HS-5 (cell line): ENCODE data around the gene KAZN.

Experiments
- DNase-seq: peaks from one replicate; pipeline ENCODE4 v3.0.0-alpha.2; 2012; ENCODE audit warnings: low read depth

The KAZN gene

GRCh38 chr1:14915356-14916054 is 317.0 kb downstream of the KAZN start:
- DNase-seq, result no peak

DNA sequence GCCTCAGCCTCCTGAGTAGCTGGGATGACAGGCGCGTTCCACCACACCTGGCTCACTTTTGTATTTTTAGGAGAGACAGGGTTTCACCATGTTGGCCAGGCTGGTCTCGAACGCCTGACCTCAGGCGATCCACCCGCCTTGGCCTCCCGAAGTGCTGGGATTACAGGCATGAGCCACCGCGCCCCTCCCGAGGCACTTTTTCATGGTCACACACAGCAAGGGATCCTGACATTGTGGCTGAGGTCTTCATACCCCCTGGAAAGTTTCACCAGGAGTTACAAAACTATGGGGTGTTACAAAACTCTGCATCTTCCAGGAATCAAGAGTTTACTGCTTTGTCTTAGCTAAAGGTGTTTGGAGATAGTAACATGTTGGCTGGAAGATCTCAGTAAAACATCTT is 320.8 kb downstream of the KAZN start:
- DNase-seq, result no peak

GRCh38 chr1:14919751-14920150 is 321.3 kb downstream of the KAZN start:
- no peak for DNase-seq

GRCh38 chr1:14921057-14921456 is 322.6 kb downstream of the KAZN start:
- no peak for DNase-seq

DNA sequence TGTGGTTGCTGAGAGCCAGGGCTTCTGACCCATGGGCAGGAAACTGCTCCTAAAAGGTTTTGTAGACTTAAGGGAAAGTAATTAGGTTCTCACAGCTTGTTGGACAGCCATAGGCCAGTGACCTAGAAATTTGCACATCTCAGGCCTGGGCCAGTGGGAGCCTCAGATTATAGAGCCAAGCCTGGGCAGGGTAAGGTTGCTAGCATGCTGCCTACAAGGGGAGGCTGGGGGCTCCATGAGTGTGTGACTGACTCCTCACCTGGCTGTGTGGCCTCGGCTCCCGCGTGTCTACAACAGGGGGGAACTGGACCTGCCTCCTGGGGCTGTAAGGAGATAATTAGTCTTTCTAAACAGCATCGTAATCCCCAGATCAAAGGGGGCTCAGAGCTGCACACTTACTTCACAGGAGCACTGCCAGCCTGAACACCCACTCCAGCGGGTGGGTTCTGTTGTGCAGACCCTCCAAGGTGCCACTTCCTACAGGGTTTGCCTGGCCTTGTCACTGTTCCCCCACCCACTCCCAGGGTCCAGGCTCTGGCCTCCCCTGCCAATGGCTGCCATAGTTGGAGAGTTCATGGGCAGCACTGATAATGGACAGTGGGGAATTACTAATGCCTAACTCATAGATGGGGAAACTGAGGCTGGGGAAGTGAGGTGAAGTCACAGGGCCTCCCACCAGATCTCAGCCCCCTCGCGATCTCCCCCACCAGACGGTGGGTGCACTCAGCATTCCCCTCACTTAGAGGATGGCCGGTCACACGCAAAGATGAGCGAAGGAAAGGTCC is 324.6 kb downstream of the KAZN start:
- no peak for DNase-seq

GRCh38 chr1:14923727-14924452 is 325.4 kb downstream of the KAZN start:
- DNase-seq, result no peak

GRCh38 chr1:14924455-14925331 is 326.2 kb downstream of the KAZN start:
- no peak for DNase-seq

GRCh38 chr1:14925336-14926136 is 327.1 kb downstream of the KAZN start:
- no peak for DNase-seq

GRCh38 chr1:14926229-14926628 is 327.7 kb downstream of the KAZN start:
- no peak for DNase-seq

DNA sequence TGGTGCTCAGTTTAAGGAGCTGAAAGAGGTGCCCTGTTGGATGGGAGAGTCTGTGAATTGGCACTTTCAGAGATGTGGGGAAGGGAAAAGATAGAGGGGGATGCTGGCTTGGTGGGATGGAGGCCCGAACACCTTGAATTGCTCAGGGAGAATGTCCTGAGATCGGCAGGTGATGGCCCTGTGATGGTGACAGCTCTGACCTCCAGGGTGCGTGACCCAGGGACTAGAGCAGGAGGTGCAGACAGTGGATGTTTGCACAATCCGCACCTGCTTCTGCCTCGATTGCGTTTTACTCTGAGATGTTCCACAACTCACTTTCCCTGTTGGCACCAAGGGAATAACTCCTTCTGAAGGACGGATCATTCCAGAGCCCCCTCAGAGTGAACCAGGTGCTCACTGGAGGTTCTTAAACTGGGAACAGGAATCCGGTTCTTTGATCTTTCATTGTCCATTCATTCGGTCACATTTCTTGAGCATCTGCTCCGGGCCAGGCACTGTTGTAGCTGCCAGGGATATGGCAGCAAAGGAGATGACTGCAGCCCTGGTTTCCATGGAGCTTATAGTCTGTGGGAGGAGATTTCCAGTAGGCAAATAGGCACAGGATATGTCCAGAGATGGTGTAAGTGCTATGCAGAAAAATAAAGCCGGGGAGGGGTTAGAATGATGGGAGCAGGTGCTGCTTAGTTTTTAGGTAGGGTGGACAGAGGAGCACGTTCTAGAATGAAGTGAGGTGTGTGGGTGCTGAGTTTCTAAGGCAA is 328.5 kb downstream of the KAZN start:
- DNase-seq, result no peak

GRCh38 chr1:14928412-14928811 is 329.9 kb downstream of the KAZN start:
- DNase-seq, result no peak

DNA sequence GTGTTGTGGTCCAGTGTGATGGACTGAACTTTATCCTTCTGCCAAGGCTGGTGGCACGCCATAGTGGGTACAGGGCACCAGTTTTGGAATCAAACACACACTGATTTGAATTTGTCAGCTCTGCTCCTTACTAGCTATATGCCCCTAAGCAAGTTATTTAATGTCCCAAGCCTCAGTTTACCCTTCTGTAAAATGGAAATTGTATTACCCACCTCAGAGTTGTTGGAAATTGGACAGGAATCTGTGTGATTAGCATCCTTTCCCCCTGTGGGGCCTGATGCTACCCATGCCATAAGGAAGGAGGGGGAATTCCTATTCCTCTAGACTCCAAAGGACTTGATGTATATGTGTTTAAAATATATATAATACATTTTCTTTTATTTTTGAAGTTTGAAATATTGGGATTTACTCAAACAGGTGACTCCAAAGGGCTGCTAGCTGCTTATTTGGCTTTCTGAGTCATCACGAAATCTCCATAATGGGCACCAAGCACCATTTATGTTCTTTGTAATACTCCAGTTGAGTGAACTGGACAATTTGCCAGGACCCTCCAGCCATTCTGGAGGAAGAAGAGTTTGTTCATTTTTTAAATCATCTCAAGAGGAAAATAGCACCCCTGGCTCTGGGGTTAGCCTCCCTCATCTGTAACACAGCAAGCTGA is 330.5 kb downstream of the KAZN start:
- DNase-seq, result no peak

DNA sequence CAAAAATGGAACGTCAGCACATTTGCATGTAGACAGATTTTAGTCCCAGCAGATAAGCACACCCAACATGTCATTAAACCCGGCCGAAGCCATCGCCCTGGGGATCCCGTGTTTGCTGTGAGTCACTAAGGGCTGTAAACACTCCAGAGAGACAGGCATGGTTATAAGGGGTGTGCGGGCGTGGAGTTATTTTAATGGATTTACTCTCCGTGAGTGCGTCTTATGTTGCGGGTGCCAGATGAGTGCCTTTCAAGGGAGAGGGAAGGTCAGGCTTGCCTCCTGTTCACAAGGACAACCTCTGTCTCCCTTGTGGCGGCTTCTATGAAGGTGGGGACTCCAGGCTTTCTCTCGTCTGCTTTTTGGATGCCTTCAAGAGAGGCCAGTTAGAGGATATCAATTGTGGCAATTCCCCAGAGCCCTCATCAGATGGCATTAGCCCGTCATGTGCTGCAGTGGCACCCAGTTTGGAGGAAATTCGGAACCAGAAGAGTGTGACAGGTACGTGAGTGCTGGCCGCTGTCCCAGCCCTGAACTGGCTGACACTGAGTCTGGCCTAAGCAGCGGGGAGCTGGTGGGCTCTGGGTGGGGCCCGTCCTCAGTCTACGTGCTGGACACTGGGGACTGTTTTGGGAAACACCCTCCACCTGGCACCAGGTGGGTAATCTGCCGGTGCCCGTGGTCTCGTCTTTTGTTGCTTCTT is 331.2 kb downstream of the KAZN start:
- DNase-seq, result no peak

GRCh38 chr1:14930247-14930965 is 331.9 kb downstream of the KAZN start:
- no peak for DNase-seq

DNA sequence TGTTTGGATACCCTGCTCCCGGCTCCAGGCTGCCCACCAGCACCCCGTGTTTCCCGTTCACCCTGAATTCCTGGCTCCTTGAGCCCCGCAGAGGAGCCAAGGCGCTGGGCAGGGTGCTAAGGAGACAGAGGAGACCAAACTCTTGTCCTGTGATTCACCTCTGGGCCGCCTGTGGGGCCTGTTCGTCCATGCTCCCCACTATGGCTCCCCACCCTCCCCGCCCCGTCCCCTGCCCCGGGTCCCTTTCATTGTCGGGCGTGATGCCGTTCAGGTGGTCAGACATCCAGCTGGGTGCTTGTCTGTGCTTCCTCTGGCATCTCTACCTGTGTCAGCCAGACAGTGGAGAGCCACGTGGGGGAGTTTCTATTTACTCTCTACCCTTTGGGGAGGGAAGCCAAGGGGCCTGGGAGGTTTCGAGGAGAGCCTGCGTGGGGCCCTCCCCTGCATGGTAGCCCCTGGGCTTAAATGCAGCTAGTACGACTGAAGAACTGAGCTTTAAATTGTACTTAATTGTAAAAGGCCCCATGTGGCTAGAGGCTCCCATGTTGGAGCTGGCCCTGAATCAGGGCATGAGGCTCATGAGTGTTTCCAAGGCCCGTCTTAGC is 333.7 kb downstream of the KAZN start:
- DNase-seq, result no peak

- no peak for DNase-seq
Observed at GRCh38 chr1:14934867-14935266, 336.4 kb downstream of the KAZN start.

- no peak for DNase-seq
Observed at GRCh38 chr1:14936815-14937214, 338.3 kb downstream of the KAZN start.

GRCh38 chr1:14937288-14937949 is 338.9 kb downstream of the KAZN start:
- DNase-seq, result no peak
